Measurements from ENCODE around the gene PSMD2.
"Not testable (repeated sequence)": the region's sequence is repeated elsewhere in the genome, so short reads cannot be mapped to it uniquely, and the experiment has no call there.

PSMD2 gene

GRCh38 chr3:184298759-184299487 is at the start of gene PSMD2:
Gene PSMD2 (plus strand): TSS chr3:184299241. CDS start chr3:184299267, 26 bp downstream.
- peak; percentile 95 for DNase-seq

GRCh38 chr3:184249412-184250166 is 49.5 kb upstream of the PSMD2 start, which contains the start of gene EEF1AKMT4:
Gene EEF1AKMT4 (plus strand): TSS chr3:184249672. CDS start chr3:184249695, 23 bp downstream.
- DNase-seq = peak; percentile 94

- DNase-seq = peak; percentile 90
Measured at GRCh38 chr3:184250167-184250828, 48.7 kb upstream of the PSMD2 start.

GRCh38 chr3:184255291-184256039 is 43.6 kb upstream of the PSMD2 start:
- DNase-seq = no peak

GRCh38 chr3:184257083-184257915 is 41.7 kb upstream of the PSMD2 start:
- no peak for DNase-seq

GRCh38 chr3:184258926-184259325 is 40.1 kb upstream of the PSMD2 start:
- no peak for DNase-seq

GRCh38 chr3:184259396-184259877 is 39.6 kb upstream of the PSMD2 start:
- no peak for DNase-seq

- peak; percentile 51 for DNase-seq
Measured at GRCh38 chr3:184259878-184260723, 38.9 kb upstream of the PSMD2 start.

- no peak for DNase-seq
Measured at GRCh38 chr3:184260724-184261269, 38.2 kb upstream of the PSMD2 start.

GRCh38 chr3:184261270-184261853 is 37.7 kb upstream of the PSMD2 start, which contains the start of gene CAMK2N2:
Gene CAMK2N2 (minus strand): TSS chr3:184261553. CDS start chr3:184261285, 268 bp downstream.
- peak; percentile 71 for DNase-seq

- peak; percentile 42 for DNase-seq
Measured at GRCh38 chr3:184261854-184262763, 36.9 kb upstream of the PSMD2 start.

- DNase-seq = no peak
Measured at GRCh38 chr3:184262764-184263179, 36.3 kb upstream of the PSMD2 start.

GRCh38 chr3:184267249-184267648 is 31.8 kb upstream of the PSMD2 start:
- not testable (repeated sequence) for DNase-seq

- no peak for DNase-seq
Measured at GRCh38 chr3:184272269-184272668, 26.8 kb upstream of the PSMD2 start.

- DNase-seq = no peak
Measured at GRCh38 chr3:184275381-184275701, 23.7 kb upstream of the PSMD2 start.

GRCh38 chr3:184275961-184276910 is 22.8 kb upstream of the PSMD2 start, which contains the start of gene ECE2:
Gene ECE2 (plus strand): TSS chr3:184276022. CDS start chr3:184276154, 132 bp downstream.
- no peak for DNase-seq

GRCh38 chr3:184277366-184277765 is 21.7 kb upstream of the PSMD2 start:
- no peak for DNase-seq
